PFSK-1 (cell line): ENCODE measurements around the gene NT5DC3.

Source experiments
- FOXP2 ChIP-seq: optimal IDR thresholded peaks from 2 replicates; pipeline ENCODE3; 2011; ENCODE audit warnings: borderline replicate concordance, control low read depth, inconsistent platforms; ENCODE audit not compliant: insufficient read depth; ENCODE audit errors: extremely low read length, extremely low read depth
- POLR2AphosphoS5 ChIP-seq: IDR thresholded peaks from 2 replicates; pipeline ENCODE4 v1.6.1; 2012; ENCODE audit warnings: low read depth, mild to moderate bottlenecking, control low read depth, low read length, moderate library complexity
- REST ChIP-seq, 2 experiments: IDR thresholded peaks; 2 replicates each; pipeline versions ENCODE4 v1.6.1 to v1.8.0; 2011 to 2012; ENCODE audit warnings: low read depth in 2 of 2, low read length in 2 of 2, control low read depth in 1 of 2, inconsistent platforms in 1 of 2, mild to moderate bottlenecking in 1 of 2, moderate library complexity in 1 of 2; ENCODE audit not compliant: insufficient read depth in 1 of 2
- SIN3A ChIP-seq: IDR thresholded peaks from 2 replicates; pipeline ENCODE4 v1.6.1; 2012; ENCODE audit warnings: mild to moderate bottlenecking, low read length, moderate library complexity, borderline replicate concordance; ENCODE audit not compliant: insufficient read depth
- TAF1 ChIP-seq: IDR thresholded peaks from 2 replicates; pipeline ENCODE4 v1.6.1; 2012; ENCODE audit warnings: low read length, control low read depth, borderline replicate concordance; ENCODE audit not compliant: insufficient read depth

Gene NT5DC3

GRCh38 chr12:103857164-103857563, 16.1 kb upstream of the NT5DC3 start:
- TF ChIP-seq FOXP2 (no peak), TAF1 (no peak), SIN3A (no peak), POLR2AphosphoS5 (no peak), REST (IDR thresholded peaks at IDR 0.05; ENCODE audit: insufficient read depth in 1 of 2, low read depth in 2 of 2, low read length in 2 of 2) (no peak)

GRCh38 chr12:103855896-103856657, 15.0 kb upstream of the NT5DC3 start:
- TF ChIP-seq REST (IDR thresholded peaks at IDR 0.05; ENCODE audit: insufficient read depth in 1 of 2, low read depth in 2 of 2, low read length in 2 of 2) (no peak), FOXP2 (no peak), POLR2AphosphoS5 (no peak), SIN3A (no peak), TAF1 (no peak)

GRCh38 chr12:103855036-103855712, 14.1 kb upstream of the NT5DC3 start:
- TF ChIP-seq TAF1 (no peak), POLR2AphosphoS5 (no peak), SIN3A (no peak), FOXP2 (no peak), REST (IDR thresholded peaks at IDR 0.05; ENCODE audit: insufficient read depth in 1 of 2, low read depth in 2 of 2, low read length in 2 of 2) (no peak)

- TF ChIP-seq SIN3A = no peak
- no peak for TF ChIP-seq TAF1
- no peak for TF ChIP-seq POLR2AphosphoS5
- no peak for TF ChIP-seq FOXP2
- no peak for TF ChIP-seq REST (IDR thresholded peaks at IDR 0.05; ENCODE audit: insufficient read depth in 1 of 2, low read depth in 2 of 2, low read length in 2 of 2)
These were observed 13.4 kb upstream of the NT5DC3 start for GRCh38 chr12:103854372-103854973.
